OCI-LY3 (cell line): ENCODE measurements around the gene ECE1.

Source experiments
- H2AFZ ChIP-seq: fragments of 200-600, 300-600 bp; shearing (Covaris generic); 2 replicates; pipeline ENCODE4 v1.6.0; 2014; ENCODE audit warnings: antibody characterized with exemption, low read depth, low read length
- H3K27ac ChIP-seq: fragments of 200-600, 300-600 bp; sonication (generic); 2 replicates; pipeline ENCODE4 v1.5.1; 2014; ENCODE audit warnings: mild to moderate bottlenecking, low read length, moderate library complexity, mixed read lengths
- H3K27me3 ChIP-seq: fragments of 200-600, 300-600 bp; sonication (generic); 2 replicates; pipeline ENCODE4 v1.6.1; 2014; ENCODE audit warnings: low read depth, low read length, mixed read lengths
- H3K36me3 ChIP-seq: fragments of 200-600, 300-600 bp; sonication (generic); replicated peaks from 2 replicates; pipeline ENCODE3; 2014; ENCODE audit warnings: low read depth, low read length, mixed read lengths
- H3K4me1 ChIP-seq: fragments of 300-600, 200-600 bp; sonication (generic); 2 replicates; pipeline ENCODE4 v1.6.1; 2014; ENCODE audit warnings: low read length, mixed read lengths
- H3K4me2 ChIP-seq: fragments of 200-600, 300-600 bp; sonication (generic); 2 replicates; pipeline ENCODE4 v1.6.1; 2014; ENCODE audit warnings: low read length, mixed read lengths
- H3K4me3 ChIP-seq: fragments of 300-600, 200-600 bp; sonication (generic); 2 replicates; pipeline ENCODE4 v1.5.1; 2014; ENCODE audit warnings: antibody characterized with exemption, mild to moderate bottlenecking, low read length, moderate library complexity
- H3K79me2 ChIP-seq: fragments of 300-600, 200-600 bp; shearing (Covaris generic); 2 replicates; pipeline ENCODE4 v1.6.1; 2014; ENCODE audit warnings: mild to moderate bottlenecking, low read length, mixed read lengths
- H3K9ac ChIP-seq: fragments of 300-600, 200-600 bp; shearing (Covaris generic); 2 replicates; pipeline ENCODE4 v1.6.0; 2014; ENCODE audit warnings: mild to moderate bottlenecking, low read length, moderate library complexity
- H3K9me3 ChIP-seq: fragments of 200-600, 300-600 bp; shearing (Covaris generic); 2 replicates; pipeline ENCODE4 v1.6.1; 2014; ENCODE audit warnings: low read length, mixed read lengths; ENCODE audit not compliant: insufficient read depth
- H4K20me1 ChIP-seq: fragments of 200-600, 300-600 bp; sonication (generic); 2 replicates; pipeline ENCODE4 v1.6.1; 2016; ENCODE audit warnings: low read length, mixed read lengths; ENCODE audit not compliant: insufficient read depth
- CTCF ChIP-seq: fragments of 200-600, 300-600 bp; sonication (generic); IDR thresholded peaks from 2 replicates; pipeline ENCODE4 v1.5.1; 2014; ENCODE audit warnings: antibody characterized with exemption, low read length, low read depth
- EZH2phosphoT487 ChIP-seq: fragments of 200-600 bp; shearing (Covaris generic); IDR thresholded peaks from 2 replicates; pipeline ENCODE4 v1.6.1; 2018; ENCODE audit warnings: antibody characterized with exemption, mixed run types, low read depth

Gene ECE1

DNA sequence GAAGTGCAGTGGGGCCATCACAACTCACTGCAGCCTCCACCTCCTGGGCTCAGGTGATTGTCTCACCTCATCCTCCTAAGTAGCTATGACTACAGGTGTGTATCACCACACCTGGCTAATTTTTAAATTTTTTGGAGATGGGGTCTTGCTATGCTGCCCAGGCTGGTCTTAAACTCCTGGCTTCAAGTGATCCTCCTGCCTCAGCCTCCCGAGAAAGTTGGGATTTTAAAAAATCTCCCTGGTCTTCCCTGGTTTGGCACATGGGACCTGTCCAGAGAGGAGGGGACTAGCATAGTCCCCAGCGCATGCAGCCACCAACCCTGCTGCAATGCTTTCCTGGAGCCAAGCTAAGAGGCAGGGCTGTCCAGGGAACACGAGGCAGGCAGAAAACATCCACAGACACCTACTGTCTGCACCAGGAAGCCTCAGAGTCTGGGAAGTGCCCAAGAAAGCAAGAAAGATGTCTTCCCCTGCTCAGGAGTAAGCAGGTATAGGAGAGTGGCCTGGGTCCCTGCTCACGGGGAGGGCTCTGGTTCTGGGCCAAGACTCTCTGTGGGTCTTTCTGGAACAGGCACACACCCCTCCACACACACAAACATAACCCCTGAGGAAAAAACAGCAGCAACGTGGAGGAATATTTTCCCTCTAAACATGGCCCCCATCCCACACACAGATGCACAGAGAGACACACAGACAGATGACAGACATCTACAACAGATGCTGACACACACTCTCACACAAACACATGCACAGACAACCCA, 30.8 kb downstream of the ECE1 start:
- Histone ChIP-seq H3K36me3 (peaks cover 13% of the 10 kb centered on the region), H3K9me3 (no peaks in the 10 kb centered on the region), H3K4me3 (no peak overlapping the region), H3K4me2 (no peak overlapping the region), H3K27ac (no peak overlapping the region), H4K20me1 (peaks cover 3% of the 10 kb centered on the region; the same call in 1 of the 2 replicates), H3K79me2 (no peaks in the 10 kb centered on the region), H3K27me3 (no peaks in the 10 kb centered on the region), H3K9ac (no peak overlapping the region), H2AFZ (no peak overlapping the region), H3K4me1 (peaks cover 1% of the 10 kb centered on the region)
- TF ChIP-seq CTCF (no peak), EZH2phosphoT487 (no peak)

DNA sequence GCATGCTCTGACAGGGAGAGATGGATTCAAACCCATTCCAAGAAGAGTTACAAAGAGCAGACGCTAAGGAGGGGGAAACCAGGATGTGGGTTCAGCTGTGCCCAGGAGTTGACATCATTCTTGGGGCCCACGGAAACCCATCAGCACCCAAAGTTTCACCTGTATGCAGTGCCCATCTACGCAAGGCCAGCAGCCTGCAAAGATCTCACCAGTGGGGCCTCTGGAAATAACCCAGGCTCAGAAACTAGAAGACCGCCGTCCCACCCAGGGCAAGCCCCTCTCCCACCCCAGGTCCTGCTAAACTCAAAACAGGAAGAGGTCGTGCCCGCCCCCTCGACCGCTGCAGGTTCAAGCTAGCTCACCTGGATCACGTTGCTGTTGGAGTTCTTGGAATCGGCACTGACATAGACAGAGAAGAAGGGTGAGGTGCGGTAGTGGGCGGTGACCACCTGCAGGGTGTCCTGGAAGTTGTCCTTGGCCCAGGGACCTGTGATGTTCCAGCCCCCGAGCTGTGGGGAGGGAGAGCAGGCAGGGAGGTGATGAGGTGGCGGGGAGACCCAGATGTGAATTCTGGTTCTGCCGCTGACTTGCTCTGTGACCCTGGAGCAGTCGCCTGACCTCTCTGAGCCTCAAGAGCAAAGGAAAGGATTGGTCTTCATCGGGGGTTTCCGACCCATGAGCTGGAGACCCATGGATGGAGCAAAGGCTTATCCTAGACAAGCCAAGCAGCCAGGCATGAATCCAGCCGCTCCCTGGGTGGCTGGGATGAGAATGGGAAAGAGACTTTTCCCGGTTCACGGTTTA, 31.7 kb downstream of the ECE1 start:
- TF ChIP-seq EZH2phosphoT487 (no peak), CTCF (no peak)
- Histone ChIP-seq H3K27me3 (no peaks in the 10 kb centered on the region), H4K20me1 (peaks cover 3% of the 10 kb centered on the region; the same call in 1 of the 2 replicates), H2AFZ (no peak overlapping the region), H3K4me3 (no peak overlapping the region), H3K36me3 (peaks cover 16% of the 10 kb centered on the region), H3K4me2 (no peak overlapping the region), H3K27ac (no peak overlapping the region), H3K9ac (no peak overlapping the region), H3K79me2 (no peaks in the 10 kb centered on the region), H3K4me1 (peaks cover 7% of the 10 kb centered on the region), H3K9me3 (no peaks in the 10 kb centered on the region)

DNA sequence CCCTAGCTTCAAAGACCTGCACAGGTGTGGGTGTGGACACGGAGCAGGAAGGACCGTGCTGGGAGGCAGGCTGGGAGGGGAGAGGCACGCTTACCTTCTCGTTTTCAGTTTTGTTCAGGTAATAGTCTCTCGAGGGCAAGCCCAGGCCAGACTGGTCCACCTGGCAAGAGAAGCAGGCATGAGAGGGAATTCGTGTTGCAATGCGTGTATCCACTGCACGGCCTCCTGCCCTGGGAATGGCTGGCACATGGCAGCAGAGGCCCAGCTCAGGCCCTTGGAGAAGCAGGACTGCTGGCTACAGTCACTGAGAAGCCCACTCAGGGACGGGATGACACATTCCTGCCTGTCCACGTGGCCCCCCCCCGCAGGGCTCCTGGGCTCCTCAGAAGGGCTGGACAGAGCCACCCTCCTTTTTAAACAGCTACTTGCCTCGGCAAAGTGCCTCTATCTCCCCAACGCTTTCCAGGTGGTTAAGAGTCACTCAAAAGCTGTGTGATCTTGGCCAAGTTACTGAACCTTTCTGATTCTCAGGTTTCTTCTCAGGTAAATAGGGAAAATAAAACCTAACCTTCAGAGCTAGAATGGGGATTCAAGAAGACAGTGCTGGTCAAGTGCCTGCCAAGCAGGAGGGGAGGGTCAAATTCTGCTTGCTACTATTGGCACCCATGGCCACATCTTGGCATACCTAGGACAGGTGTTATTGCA, 32.7 kb downstream of the ECE1 start:
- no peak overlapping the region for H3K27ac ChIP-seq
- peaks cover 16% of the 10 kb centered on the region for H3K36me3 ChIP-seq
- H3K79me2 ChIP-seq = no peaks in the 10 kb centered on the region
- H3K4me1 ChIP-seq = peaks cover 7% of the 10 kb centered on the region
- TF ChIP-seq EZH2phosphoT487 = no peak
- no peak for TF ChIP-seq CTCF
- no peak overlapping the region for H3K4me2 ChIP-seq
- H3K27me3 ChIP-seq = no peaks in the 10 kb centered on the region
- H2AFZ ChIP-seq = no peak overlapping the region
- H3K9ac ChIP-seq = no peak overlapping the region
- H4K20me1 ChIP-seq = peaks cover 3% of the 10 kb centered on the region; the same call in 1 of the 2 replicates
- no peak overlapping the region for H3K4me3 ChIP-seq
- no peaks in the 10 kb centered on the region for H3K9me3 ChIP-seq

DNA sequence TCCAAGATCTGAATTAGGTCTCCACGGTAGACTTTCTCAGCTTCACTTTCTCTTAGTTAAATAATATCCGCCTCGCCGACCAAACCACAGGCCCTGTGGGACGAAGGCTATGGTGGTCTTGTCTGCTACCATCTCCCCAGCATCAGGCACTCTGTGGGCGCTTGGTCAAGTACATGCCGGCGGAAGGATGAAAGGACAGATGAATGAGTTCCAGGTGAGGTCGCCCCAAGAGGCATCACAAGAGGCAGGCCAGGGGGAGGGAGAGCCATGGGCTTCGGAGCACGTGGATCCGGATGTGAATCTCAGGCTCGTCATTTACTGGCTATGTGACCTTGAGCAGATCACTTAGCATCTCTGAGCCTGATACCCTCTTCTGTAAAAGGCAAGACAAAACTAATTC, 33.5 kb downstream of the ECE1 start:
- no peaks in the 10 kb centered on the region for H3K9me3 ChIP-seq
- no peak overlapping the region for H3K4me3 ChIP-seq
- no peak overlapping the region for H3K27ac ChIP-seq
- peaks cover 3% of the 10 kb centered on the region; the same call in 1 of the 2 replicates for H4K20me1 ChIP-seq
- TF ChIP-seq CTCF (no peak), EZH2phosphoT487 (no peak)
- H3K36me3 ChIP-seq = peaks cover 24% of the 10 kb centered on the region
- no peak overlapping the region for H3K9ac ChIP-seq
- peaks cover 7% of the 10 kb centered on the region for H3K4me1 ChIP-seq
- no peaks in the 10 kb centered on the region for H3K79me2 ChIP-seq
- H3K4me2 ChIP-seq = no peak overlapping the region
- H3K27me3 ChIP-seq = no peaks in the 10 kb centered on the region
- no peak overlapping the region for H2AFZ ChIP-seq
